HG03354 (cell line): ENCODE results near the gene ALDH1L1.

ENCODE experiments used
- ATAC-seq: cut with Tn5 transposase; IDR thresholded peaks from one replicate; pipeline ENCODE4 v1.9.1; 2021; ENCODE audit warnings: mild to moderate bottlenecking; ENCODE audit not compliant: unreplicated experiment, poor library complexity, severe bottlenecking

The ALDH1L1 gene

GRCh38 chr3:126180477-126181397 lies at the start of gene ALDH1L1:
Gene ALDH1L1 (minus strand): TSS chr3:126180586. CDS start chr3:126160979, 19,607 bp downstream.
- ATAC-seq: no peak

- no peak for ATAC-seq
These were observed 46.0 kb upstream of the ALDH1L1 start for GRCh38 chr3:126226374-126226773.

DNA sequence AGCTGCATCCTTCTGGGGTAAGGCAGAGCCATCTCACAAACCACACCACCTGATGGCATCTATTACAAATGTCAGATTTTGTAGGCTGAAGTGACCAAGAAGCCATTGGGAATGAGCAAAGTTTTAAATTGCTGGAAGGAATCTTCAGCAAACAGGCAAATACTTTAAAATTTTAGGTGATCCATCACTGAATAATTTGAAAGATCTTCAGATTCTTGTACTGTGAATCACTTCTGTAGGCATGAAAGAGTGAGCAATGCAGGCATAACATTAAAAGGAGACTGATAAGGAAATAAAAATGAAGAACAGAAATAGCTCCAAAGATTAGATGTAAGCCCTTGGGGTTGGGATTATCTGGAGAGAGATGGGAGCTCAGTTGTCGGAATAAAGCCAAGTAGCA lies 36.0 kb upstream of the ALDH1L1 start:
- no peak for ATAC-seq

DNA sequence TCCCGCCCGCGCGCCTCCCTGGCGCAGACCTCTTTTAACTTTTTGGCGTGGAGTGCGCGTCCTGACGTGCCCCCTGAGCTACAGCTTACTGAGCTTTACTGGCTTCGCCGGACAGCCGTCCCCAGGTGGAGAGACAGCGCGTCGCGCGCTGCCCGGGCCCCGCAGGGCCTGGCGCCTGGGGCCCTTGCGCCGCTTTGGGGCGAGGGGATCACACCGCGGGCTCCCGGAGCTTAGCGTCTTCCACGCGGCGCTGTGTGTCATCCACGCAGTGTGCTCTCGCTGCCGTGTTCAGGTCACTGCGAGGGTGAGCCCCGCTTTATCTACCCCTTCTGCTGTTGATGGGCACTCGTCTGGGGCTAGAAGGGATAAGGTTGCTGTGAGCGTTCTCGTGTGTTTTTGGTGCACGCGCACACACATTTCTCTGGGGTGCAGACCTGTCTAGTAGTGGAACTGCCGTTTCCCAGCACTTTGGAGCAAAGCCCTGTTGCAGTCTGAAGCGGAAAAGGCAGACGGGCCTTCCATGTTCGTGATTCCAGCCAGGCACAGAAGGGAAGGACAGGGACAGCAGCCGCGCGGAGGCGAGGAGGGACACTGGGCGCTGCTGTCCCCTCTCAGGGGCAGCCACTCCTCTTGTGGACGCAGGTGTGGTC lies 33.1 kb upstream of the ALDH1L1 start:
- ATAC-seq: no peak

DNA sequence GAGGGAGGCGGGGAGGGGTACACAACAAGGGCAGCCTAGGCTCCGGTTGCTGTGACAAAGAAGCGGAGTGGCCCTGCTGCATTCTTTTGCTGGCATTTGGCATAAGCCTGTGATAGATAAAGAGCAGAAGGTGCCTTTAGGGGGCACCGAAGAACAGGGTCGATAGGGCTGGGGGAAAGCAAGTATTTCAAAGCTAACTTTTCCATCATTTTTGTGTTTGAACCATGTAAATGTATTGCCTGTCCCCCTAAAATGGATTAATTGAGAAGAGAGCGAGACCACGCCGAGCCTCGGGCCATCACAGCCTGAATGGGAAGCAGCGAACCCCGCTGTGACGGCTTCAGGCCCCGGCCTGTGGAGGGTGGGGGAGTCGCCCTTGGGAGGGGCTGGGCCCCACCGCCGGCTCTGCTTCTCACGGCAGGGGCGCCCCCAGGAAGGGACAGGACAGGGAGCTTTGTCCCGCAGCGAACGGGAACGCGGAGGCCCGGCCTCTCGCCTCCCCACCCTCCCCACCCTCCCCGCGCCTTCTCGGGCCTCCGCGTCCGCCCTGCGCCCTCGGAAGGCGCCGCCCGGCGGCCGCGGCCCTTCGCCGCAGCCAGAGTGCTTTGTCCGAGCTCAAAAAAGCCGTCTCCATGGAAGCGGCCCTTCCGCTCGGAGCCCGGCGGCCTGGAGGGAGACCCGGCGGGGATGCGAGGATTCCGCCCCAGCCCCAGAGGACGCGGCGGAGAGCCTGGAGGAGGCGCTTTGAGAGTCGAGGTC lies 32.4 kb upstream of the ALDH1L1 start:
- no peak for ATAC-seq

DNA sequence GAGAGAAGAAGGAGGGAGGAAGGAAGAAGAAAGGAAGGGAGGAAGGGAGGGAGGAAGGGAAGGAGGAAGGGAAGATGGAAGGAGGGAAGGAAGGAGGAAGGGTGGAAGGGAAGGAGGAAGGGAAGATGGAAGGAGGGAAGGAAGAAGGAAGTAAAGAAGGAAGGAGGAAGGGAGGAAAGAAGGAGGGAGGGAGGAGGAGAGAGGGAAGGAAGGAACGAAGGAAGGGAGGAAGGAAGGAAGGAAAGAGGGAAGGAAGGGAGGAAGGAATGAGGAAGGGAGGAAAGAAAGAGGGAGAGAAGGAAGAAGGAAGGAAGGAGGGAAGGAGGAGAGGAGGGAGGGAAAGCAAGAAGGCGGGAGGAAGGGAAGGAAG lies 31.8 kb upstream of the ALDH1L1 start:
- ATAC-seq: no peak

DNA sequence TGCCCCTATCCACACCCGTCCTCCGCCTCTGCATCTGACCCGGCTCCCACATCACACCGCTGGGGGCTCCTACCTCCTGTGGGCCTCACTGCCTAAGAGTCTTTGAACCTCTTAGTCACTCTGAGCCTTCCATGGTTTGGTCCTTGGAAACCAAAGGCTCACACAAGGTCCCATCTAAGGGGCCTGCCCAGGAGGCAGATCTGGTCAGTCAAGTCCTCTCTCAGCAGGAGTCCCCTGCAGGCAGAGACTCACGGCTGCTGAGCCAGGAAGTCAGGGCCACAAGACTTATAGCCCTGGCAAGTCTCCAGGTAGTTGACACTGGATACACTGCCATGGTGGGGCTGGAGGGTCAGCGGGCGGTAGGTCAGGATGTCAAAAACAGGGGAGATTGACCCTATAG lies 31.2 kb upstream of the ALDH1L1 start:
- no peak for ATAC-seq

GRCh38 chr3:126210606-126211005 lies 30.2 kb upstream of the ALDH1L1 start:
- ATAC-seq: no peak

GRCh38 chr3:126209741-126210140 lies 29.4 kb upstream of the ALDH1L1 start:
- ATAC-seq: no peak

DNA sequence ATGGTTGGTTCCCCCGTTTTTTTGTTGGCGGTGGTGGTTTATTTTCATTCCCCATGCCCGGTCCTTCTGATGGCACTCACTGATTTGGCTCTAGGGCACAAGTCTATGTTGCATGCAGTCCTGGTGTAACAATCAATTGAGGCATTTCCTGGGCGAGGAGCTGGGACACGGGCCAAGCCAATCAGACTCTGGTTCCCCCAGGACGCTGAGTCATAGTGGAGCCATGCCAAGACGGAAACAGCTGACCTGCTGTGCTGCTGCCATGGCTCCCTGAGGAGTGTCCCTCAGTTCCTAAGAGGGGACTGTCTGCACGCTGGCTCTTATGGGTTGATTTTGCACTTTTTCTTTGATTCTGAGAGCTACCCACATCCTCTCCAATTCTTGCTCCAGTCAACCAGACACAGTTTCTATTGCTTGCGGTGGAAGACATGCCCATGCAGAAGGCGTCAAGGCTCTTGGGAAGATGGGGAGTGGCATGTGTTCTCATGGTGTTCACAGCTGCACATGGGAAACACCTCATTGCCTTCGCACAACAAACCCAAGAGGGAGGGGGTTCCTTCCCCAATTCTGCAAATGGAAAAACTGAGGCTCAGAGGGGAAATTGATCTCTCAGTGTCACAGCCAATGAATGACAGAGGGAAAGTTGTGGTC lies 28.3 kb upstream of the ALDH1L1 start:
- no peak for ATAC-seq

- ATAC-seq: no peak
These were observed 27.8 kb upstream of the ALDH1L1 start for GRCh38 chr3:126208182-126208581.

DNA sequence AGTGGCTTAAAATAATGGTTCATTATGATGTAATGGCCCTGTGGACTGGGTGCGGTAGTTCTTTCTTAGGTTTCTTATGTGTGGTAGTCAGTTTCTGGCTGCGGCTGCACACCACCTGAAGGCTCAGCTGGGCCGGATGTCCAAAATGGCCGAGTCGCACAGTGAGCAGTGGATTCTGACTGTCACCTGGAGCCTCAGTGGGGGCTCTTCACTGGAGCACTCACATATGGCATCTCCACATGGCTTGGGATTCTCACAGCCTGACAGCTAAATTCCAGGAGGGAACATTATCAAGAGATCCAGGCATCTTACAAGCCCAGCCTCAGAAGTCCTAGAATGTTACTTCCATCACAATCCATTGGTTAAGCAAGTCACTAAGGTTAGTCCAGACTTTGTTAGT lies 26.8 kb upstream of the ALDH1L1 start:
- no peak for ATAC-seq

DNA sequence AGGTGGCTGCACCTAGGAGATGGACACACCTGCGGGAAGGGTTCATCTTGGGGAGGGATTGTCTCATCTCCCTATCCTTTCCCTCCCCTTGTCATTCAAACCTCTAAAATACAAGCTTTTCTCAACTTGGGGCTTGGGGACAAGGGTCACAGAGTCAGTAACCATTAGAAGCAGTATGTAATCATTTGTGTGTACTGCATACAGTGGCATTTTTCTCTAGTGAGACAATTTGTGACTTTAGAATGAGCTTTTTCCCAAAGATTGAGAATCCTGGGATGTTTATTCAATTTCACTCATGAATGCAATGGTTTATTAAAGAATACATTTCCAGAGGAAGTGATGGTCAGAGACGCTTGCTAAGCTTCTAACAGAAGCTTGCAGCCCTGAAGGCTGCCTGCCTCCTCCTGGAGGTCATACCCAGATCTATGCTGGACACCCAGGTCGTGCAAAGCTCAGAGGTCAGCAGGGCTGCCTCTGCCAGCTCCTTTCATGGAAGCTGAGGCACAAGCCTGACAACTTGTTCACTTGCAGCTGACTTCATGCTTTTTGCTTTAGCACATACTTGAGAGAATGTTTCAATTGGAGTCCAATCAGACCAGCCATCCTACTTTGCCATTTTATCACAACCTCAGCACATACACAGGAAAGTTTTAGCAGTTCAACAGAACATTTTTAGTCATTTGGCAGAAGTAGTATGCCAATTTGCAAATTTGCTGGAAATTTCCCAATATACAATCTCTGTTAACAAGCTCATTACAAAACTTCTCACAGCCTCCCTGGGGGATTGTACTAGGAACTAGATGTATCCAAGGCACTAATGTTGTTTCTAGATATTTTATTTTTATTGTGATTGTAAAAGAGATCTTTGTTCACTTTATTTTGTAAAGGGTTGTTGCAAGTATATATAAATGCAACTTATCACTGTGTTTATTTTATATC lies 25.6 kb upstream of the ALDH1L1 start:
- no peak for ATAC-seq

DNA sequence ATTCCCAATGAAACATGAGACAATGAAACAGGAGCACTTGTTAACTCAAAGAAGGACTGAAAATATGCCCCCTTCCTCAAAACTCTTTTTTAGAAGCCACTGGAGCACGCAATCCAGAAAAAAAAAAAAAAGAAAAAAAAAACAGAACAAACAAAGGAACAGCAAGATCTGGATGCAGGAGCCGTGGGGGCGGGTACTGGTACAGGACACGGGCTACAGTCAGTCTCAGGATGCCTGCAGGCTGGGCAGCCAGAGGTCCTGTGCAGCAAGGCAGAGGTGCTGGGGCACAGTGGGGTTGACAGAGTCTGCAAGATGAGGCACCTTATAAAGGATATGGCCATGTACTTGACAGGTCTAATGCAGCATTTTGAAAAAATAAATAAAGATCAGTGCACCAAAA lies 22.3 kb upstream of the ALDH1L1 start:
- no peak for ATAC-seq

DNA sequence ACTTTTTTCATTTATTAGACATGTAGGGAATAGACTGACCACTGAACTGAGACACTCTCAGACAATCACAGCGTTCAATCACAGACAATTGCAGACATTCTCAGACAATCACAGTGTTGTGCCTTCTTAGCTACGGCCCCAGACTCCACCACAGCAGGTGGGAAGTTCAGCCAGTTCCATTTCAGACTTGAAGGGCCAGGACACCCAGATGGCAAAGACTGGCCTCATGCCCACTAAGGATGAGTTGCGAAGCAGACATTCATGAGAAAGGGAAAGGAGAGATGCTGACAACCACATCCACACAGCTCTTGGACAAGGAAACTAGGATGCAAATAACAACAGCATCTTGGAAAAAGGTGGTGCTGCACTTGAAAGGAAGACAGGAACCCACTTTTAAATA lies 21.9 kb upstream of the ALDH1L1 start:
- ATAC-seq: no peak

DNA sequence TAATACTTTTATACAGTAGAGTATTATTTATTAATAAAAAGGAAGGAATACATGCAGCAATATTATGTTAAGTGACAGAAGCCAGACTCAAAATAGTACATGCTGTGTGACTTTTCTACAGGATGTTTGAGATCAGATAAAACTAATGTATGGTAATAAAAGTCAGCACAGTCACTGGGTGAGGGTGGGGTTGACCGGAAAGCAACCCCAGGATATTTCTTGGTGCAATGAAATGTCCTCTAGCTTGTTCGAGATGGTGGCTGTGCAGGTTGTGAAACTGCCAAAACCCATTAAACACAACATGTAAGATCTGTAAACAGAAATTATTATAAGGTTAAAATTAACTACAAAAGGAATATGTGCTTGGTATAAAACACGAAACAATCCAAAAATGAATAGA lies 20.8 kb upstream of the ALDH1L1 start:
- ATAC-seq: no peak

DNA sequence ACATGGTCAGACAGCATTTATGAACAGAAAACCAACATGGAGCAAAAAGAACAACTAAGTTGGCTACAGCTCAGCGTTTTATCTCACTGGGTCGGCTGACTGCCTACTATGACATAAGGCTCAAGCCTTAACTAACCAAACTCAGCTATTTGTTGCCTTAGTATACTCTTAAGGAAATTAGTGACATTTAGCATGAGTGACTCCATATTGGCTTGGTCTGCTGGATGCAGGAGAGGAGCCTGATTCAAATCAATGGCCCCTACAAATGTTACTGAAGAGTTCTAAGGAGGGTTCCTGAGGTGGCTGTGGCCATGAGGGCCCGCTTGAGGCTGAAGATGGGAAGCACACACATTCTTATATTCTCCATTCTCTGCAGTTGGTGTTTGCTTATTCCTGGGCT lies 20.1 kb upstream of the ALDH1L1 start:
- no peak for ATAC-seq

GRCh38 chr3:126199256-126199655 lies 18.9 kb upstream of the ALDH1L1 start:
- no peak for ATAC-seq
